Measurements from ENCODE around the gene RPL38.

RPL38 gene

GRCh38 chr17:74250324-74250995, 47.0 kb downstream of the RPL38 start:
- no peak for DNase-seq (ENCODE audit: low spot score)

GRCh38 chr17:74251051-74251450, 47.6 kb downstream of the RPL38 start:
- no peak for DNase-seq (ENCODE audit: low spot score)

- DNase-seq (ENCODE audit: low spot score): no peak
Measured at GRCh38 chr17:74251569-74251968, 48.1 kb downstream of the RPL38 start.

- DNase-seq (ENCODE audit: low spot score): no peak
Measured at GRCh38 chr17:74252211-74252610, 48.7 kb downstream of the RPL38 start.

- DNase-seq (ENCODE audit: low spot score): no peak
Measured at GRCh38 chr17:74253036-74253435, 49.6 kb downstream of the RPL38 start.

GRCh38 chr17:74257311-74257710, 53.8 kb downstream of the RPL38 start:
- no peak for DNase-seq (ENCODE audit: low spot score)

GRCh38 chr17:74259667-74260524, 56.4 kb downstream of the RPL38 start:
- DNase-seq (ENCODE audit: low spot score): no peak
